HepG2 (cell line): ENCODE data around the gene SLC25A19. TPM values are rescaled to one million over a fixed set of nuclear protein-coding genes. Genes with fewer than 3 reads are reported as not detected.

Experiments used
- CC2D1A ChIP-seq: sonication (generic); formaldehyde crosslinking; IDR thresholded peaks from 2 replicates; pipeline ENCODE4 v1.8.1; 2023; ENCODE audit warnings: mild to moderate bottlenecking, missing genetic modification reagents
- ELF4 ChIP-seq: sonication (generic); formaldehyde crosslinking; IDR thresholded peaks from 2 replicates; pipeline ENCODE4 v1.5.0; 2020; ENCODE audit warnings: missing genetic modification reagents, mild to moderate bottlenecking, moderate library complexity, borderline replicate concordance
- HOXD1 ChIP-seq: sonication (generic); formaldehyde crosslinking; IDR thresholded peaks from 2 replicates; pipeline ENCODE4 v1.5.0; 2020; ENCODE audit warnings: missing genetic modification reagents
- IRF9 ChIP-seq: sonication (generic); formaldehyde crosslinking; IDR thresholded peaks from 2 replicates; pipeline ENCODE4 v1.8.0; 2022; ENCODE audit warnings: missing genetic modification reagents, mild to moderate bottlenecking, borderline replicate concordance
- KLF16 ChIP-seq, 2 experiments: sonication (generic) in 1 of 2; formaldehyde crosslinking in 1 of 2; IDR thresholded peaks; 2 replicates each; pipeline versions ENCODE4 v1.6.1 to v1.8.0; 2016 to 2023; ENCODE audit warnings: missing genetic modification reagents in 2 of 2, missing compliant biosample characterization in 1 of 2
- MXD4 ChIP-seq: IDR thresholded peaks from 2 replicates; pipeline ENCODE4 v1.6.1; 2016; ENCODE audit warnings: mild to moderate bottlenecking, missing biosample characterization, missing genetic modification reagents
- MYNN ChIP-seq: sonication (generic); formaldehyde crosslinking; IDR thresholded peaks from 2 replicates; pipeline ENCODE4 v1.4.0; 2020; ENCODE audit warnings: mild to moderate bottlenecking, low read depth, missing genetic modification reagents
- NFE2L2 ChIP-seq: fragments of 150-350 bp; IDR thresholded peaks from 2 replicates; pipeline ENCODE4 v1.6.1; 2014; ENCODE audit warnings: low read length
- PHF5A ChIP-seq: IDR thresholded peaks from one replicate; pipeline ENCODE4 v1.6.1; 2018; ENCODE audit warnings: low read depth, missing genetic modification reagents; ENCODE audit not compliant: unreplicated experiment
- PTBP1 ChIP-seq: fragments of 200-400 bp; formaldehyde crosslinking; IDR thresholded peaks from 2 replicates; pipeline ENCODE4 v1.6.1; 2018; ENCODE audit warnings: low read length, low read depth; ENCODE audit not compliant: poor library complexity, severe bottlenecking
- SIN3A ChIP-seq: IDR thresholded peaks from 2 replicates; pipeline ENCODE4 v1.6.1; 2011; ENCODE audit warnings: low read depth, mild to moderate bottlenecking, control low read depth, low read length, borderline replicate concordance
- SP5 ChIP-seq: IDR thresholded peaks from 2 replicates; pipeline ENCODE4 v1.6.1; 2016; ENCODE audit warnings: low read depth, borderline replicate concordance
- TGIF2 ChIP-seq: IDR thresholded peaks from 2 replicates; pipeline ENCODE4 v1.6.1; 2016; ENCODE audit warnings: control low read depth, missing compliant biosample characterization
- TOPORS ChIP-seq: sonication (generic); formaldehyde crosslinking; IDR thresholded peaks from 2 replicates; pipeline ENCODE4 v1.8.0; 2023; ENCODE audit warnings: mild to moderate bottlenecking, missing genetic modification reagents
- ZNF264 ChIP-seq: sonication (generic); formaldehyde crosslinking; IDR thresholded peaks from 2 replicates; pipeline ENCODE4 v1.4.0; 2020; ENCODE audit warnings: missing genetic modification reagents
- ZNF503 ChIP-seq: sonication (generic); formaldehyde crosslinking; IDR thresholded peaks from 2 replicates; pipeline ENCODE4 v1.4.0; 2020; ENCODE audit warnings: missing genetic modification reagents
- ZNF530 ChIP-seq: sonication (generic); formaldehyde crosslinking; IDR thresholded peaks from 2 replicates; pipeline ENCODE4 v1.5.0; 2020; ENCODE audit warnings: low read depth, mild to moderate bottlenecking, missing genetic modification reagents
- ZNF737 ChIP-seq: sonication (generic); formaldehyde crosslinking; IDR thresholded peaks from 2 replicates; pipeline ENCODE4 v1.5.0; 2020; ENCODE audit warnings: missing genetic modification reagents, mild to moderate bottlenecking, borderline replicate concordance
- ZNF768 ChIP-seq: sonication (generic); formaldehyde crosslinking; IDR thresholded peaks from 2 replicates; pipeline ENCODE4 v1.4.0; 2020; ENCODE audit warnings: missing genetic modification reagents
- ZNF776 ChIP-seq: sonication (generic); formaldehyde crosslinking; IDR thresholded peaks from 2 replicates; pipeline ENCODE4 v1.4.0; 2020; ENCODE audit warnings: mild to moderate bottlenecking, missing genetic modification reagents
- ZNF777 ChIP-seq: sonication (generic); formaldehyde crosslinking; IDR thresholded peaks from 2 replicates; pipeline ENCODE4 v1.4.0; 2020; ENCODE audit warnings: missing genetic modification reagents
- ZNF839 ChIP-seq: sonication (generic); formaldehyde crosslinking; IDR thresholded peaks from 2 replicates; pipeline ENCODE4 v1.4.0; 2020; ENCODE audit warnings: missing genetic modification reagents, mild to moderate bottlenecking, borderline replicate concordance
- polyA plus RNA-seq, 8 experiments: library from polyadenylated mRNA; depleted of rRNA in 3 of 8; stranded (reverse) in 7 of 8; unstranded in 1 of 8; fragments of >200 nt; fragmentation: Illumina TruSeq in 4 of 8; extraction: Trizol in 4 of 8; gene quantifications; 2 replicates each; pipeline versions ENCODE4 v1.2.1 to v1.2.3, GENCODE V29; 2011 to 2016; ENCODE audit warnings: low read depth in 4 of 8, missing spikeins in 1 of 8, mixed read lengths in 1 of 8; ENCODE audit not compliant: insufficient read depth in 1 of 8
- total RNA-seq, 5 experiments: library from RNA; depleted of rRNA; stranded (reverse); fragments of >200 nt; fragmentation: Illumina TruSeq; extraction: Trizol; gene quantifications; 2 replicates each; pipeline ENCODE4 v1.2.3, GENCODE V29; 2016; ENCODE audit warnings: low read depth in 1 of 5
- TF ChIP-seq, protein P1 (sequence below): sonication (generic); formaldehyde crosslinking; IDR thresholded peaks from 2 replicates; pipeline ENCODE4 v1.8.1; 2023; ENCODE audit warnings: mild to moderate bottlenecking, moderate library complexity, missing genetic modification reagents
- TF ChIP-seq, protein P2 (sequence below): sonication (generic); formaldehyde crosslinking; IDR thresholded peaks from 2 replicates; pipeline ENCODE4 v1.5.0; 2020; ENCODE audit warnings: mild to moderate bottlenecking, missing genetic modification reagents, moderate library complexity
- TF ChIP-seq, protein P3 (sequence below): IDR thresholded peaks from 2 replicates; pipeline ENCODE4 v1.6.1; 2016; ENCODE audit warnings: missing biosample characterization, missing genetic modification reagents, low read depth

Gene SLC25A19
- total and polyA plus RNA-seq, 2 of the 13 experiments (the other 11 are each of a cell fraction or from before 2014, with no cell fraction given) = 24.4 to 41.4 TPM

DNA sequence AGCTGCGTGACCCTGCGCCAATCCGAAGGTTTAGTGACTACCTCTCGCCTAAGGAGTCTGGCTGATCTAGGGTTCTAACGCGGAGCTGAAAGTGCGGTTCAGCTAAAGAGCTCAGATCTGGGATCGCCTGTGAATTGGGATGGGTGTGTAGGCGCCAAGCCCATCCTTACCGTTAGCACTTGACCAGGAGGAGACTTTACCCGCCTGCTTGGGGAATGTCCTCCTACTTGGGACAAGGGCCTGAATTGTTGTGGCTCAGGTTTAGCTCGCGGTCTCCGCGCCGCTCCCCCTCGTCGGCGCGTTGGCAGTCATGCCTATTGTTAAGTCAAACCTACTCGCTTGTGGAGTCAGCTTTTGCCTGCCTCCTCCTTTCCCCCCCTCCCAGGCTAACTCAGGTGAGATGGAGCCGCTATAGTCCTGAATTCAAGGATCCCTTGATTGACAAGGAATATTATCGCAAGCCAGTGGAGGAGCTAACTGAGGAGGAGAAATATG, 27.1 kb downstream of the SLC25A19 start (continued):
- no peak for TF ChIP-seq ZNF503 (CRISPR knock-in tag)
- no peak for TF ChIP-seq NFE2L2
- TF ChIP-seq SP5 (CRISPR knock-in tag) = no peak
- TF ChIP-seq CC2D1A (CRISPR knock-in tag) = no peak
- TF ChIP-seq ZNF776 (CRISPR knock-in tag) = no peak
- no peak; the same call in 1 of the 2 replicates for TF ChIP-seq ZNF264 (CRISPR knock-in tag)
- peak; percentile 1 for TF ChIP-seq IRF9 (CRISPR knock-in tag)
- no peak for TF ChIP-seq TOPORS (CRISPR knock-in tag)
- TF ChIP-seq PTBP1 = no peak
- no peak for TF ChIP-seq ZNF777 (CRISPR knock-in tag)
- no peak for TF ChIP-seq HOXD1 (CRISPR knock-in tag)
- TF ChIP-seq, protein P1, sequence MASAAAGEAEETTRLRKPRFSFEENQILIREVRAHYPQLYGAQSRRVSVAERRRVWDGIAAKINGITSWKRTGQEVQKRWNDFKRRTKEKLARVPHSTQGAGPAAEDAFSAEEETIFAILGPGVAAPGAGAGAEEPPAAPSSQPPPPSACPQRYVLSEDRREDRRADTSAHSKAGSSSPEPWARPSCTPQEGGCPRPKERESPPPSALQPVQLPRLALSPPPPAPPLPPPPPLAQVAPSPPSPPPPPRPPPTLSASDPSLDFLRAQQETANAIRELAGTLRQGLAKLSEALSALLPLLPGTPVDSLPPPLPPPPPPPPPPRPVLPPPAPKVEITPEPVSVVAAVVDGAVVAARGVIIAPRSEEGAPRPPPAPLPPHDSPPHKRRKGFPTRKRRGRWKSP (CRISPR knock-in tag) = no peak
- 0 out of 2 replicates have a peak, but pooled peaks have one; percentile 2 for TF ChIP-seq SIN3A
- no peak for TF ChIP-seq ZNF530 (CRISPR knock-in tag)
- TF ChIP-seq PHF5A (CRISPR knock-in tag) = no peak
- no peak; the same call in 1 of the 2 replicates for TF ChIP-seq ELF4 (CRISPR knock-in tag)
- no peak for TF ChIP-seq ZNF737 (CRISPR knock-in tag)
- no peak for TF ChIP-seq MYNN
- no peak for TF ChIP-seq KLF16 (CRISPR knock-in tag; IDR thresholded peaks at IDR 0.05)
- TF ChIP-seq ZNF768 (CRISPR knock-in tag) = no peak
- TF ChIP-seq, protein P2, sequence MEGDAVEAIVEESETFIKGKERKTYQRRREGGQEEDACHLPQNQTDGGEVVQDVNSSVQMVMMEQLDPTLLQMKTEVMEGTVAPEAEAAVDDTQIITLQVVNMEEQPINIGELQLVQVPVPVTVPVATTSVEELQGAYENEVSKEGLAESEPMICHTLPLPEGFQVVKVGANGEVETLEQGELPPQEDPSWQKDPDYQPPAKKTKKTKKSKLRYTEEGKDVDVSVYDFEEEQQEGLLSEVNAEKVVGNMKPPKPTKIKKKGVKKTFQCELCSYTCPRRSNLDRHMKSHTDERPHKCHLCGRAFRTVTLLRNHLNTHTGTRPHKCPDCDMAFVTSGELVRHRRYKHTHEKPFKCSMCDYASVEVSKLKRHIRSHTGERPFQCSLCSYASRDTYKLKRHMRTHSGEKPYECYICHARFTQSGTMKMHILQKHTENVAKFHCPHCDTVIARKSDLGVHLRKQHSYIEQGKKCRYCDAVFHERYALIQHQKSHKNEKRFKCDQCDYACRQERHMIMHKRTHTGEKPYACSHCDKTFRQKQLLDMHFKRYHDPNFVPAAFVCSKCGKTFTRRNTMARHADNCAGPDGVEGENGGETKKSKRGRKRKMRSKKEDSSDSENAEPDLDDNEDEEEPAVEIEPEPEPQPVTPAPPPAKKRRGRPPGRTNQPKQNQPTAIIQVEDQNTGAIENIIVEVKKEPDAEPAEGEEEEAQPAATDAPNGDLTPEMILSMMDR (CRISPR knock-in tag) = 0 out of 2 replicates have a peak, but pooled peaks have one; percentile 1
- TF ChIP-seq, protein P3, sequence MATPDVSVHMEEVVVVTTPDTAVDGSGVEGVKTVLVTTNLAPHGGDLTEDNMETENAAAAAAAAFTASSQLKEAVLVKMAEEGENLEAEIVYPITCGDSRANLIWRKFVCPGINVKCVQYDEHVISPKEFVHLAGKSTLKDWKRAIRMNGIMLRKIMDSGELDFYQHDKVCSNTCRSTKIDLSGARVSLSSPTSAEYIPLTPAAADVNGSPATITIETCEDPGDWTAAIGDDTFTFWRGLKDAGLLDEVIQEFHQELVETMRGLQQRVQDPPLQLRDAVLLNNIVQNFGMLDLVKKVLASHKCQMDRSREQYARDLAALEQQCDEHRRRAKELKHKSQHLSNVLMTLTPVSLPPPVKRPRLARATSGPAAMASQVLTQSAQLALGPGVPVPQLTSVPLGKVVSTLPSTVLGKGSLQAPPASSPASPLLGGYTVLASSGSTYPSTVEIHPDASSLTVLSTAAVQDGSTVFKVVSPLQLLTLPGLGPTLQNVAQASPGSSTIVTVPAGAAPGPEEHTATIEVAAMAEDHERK (CRISPR knock-in tag) = no peak
- TF ChIP-seq ZNF839 = no peak
- TF ChIP-seq MXD4 (CRISPR knock-in tag) = no peak
- TF ChIP-seq TGIF2 = no peak
